Measurements from ENCODE around the gene UBE2I. TPM values are rescaled to one million over a fixed set of nuclear protein-coding genes. Genes with fewer than 3 reads are reported as not detected.

Gene UBE2I
- total RNA-seq, 1 experiment from 2014 or later = 229 TPM

- H3K36me3 Mint-ChIP-seq = peaks cover 15% of the 10 kb centered on the region
- TF ChIP-seq ZNF281 (CRISPR knock-in tag; IDR thresholded peaks at IDR 0.05) (no peak), STAT6 (CRISPR knock-in tag; conservative IDR thresholded peaks at IDR 0.05; ENCODE audit: low read depth) (no peak), IRF1 (CRISPR knock-in tag; IDR thresholded peaks at IDR 0.05) (no peak)
- ChIA-PET CTCF (no interaction called here), POLR2A (interaction anchor here (0.5 kb wide), 1 partner anchor 568 kb away, joined by 3 read pairs; no protein-coding TSS in a partner anchor)
- no peak for DNase-seq (ENCODE audit: low spot score)
- no peaks in the 10 kb centered on the region for H3K27me3 Mint-ChIP-seq (ENCODE audit: low read depth)
- no peaks in the 10 kb centered on the region for H3K4me1 Mint-ChIP-seq
- peak overlapping the region; percentile 57; the same call in 1 of the 2 replicates for H3K27ac Mint-ChIP-seq
- no peaks in the 10 kb centered on the region for H3K9me3 Mint-ChIP-seq
- no peak overlapping the region for H3K4me3 Mint-ChIP-seq
- no peak for ATAC-seq
Measured at GRCh38 chr16:1367486-1368174, 58.2 kb downstream of the UBE2I start.

- DNase-seq (ENCODE audit: low spot score) = no peak
- Mint-ChIP-seq H3K36me3 (peaks cover 2% of the 10 kb centered on the region; the same call in 1 of the 2 replicates), H3K4me1 (no peaks in the 10 kb centered on the region), H3K9me3 (no peaks in the 10 kb centered on the region), H3K4me3 (no peak overlapping the region), H3K27ac (no peak overlapping the region), H3K27me3 (ENCODE audit: low read depth) (no peaks in the 10 kb centered on the region)
- no peak for ATAC-seq
- POLR2A ChIA-PET = interaction anchor here (0.7 kb wide), 1 partner anchor 63 kb away, joined by 4 read pairs; no protein-coding TSS in a partner anchor
- CTCF ChIA-PET = interaction anchor here (0.7 to 1.0 kb wide), 2 partner anchors 9 to 21 kb away, joined by 5 to 7 read pairs; no protein-coding TSS in a partner anchor
- TF ChIP-seq IRF2 (CRISPR knock-in tag; IDR thresholded peaks at IDR 0.05; ENCODE audit: borderline replicate concordance, low read depth) (no peak), TEAD1 (CRISPR knock-in tag; IDR thresholded peaks at IDR 0.05) (no peak), GABPB1 (CRISPR knock-in tag; IDR thresholded peaks at IDR 0.05) (no peak), OVOL2 (CRISPR knock-in tag; IDR thresholded peaks at IDR 0.05; ENCODE audit: borderline replicate concordance) (no peak), ZBTB43 (CRISPR knock-in tag; IDR thresholded peaks at IDR 0.05) (no peak), E2F4 (CRISPR knock-in tag; IDR thresholded peaks at IDR 0.05; ENCODE audit: borderline replicate concordance, low read depth) (no peak), NFATC4 (CRISPR knock-in tag; IDR thresholded peaks at IDR 0.05) (no peak), ARID4B (CRISPR knock-in tag; IDR thresholded peaks at IDR 0.05; ENCODE audit: borderline replicate concordance) (no peak), ZNF532 (CRISPR knock-in tag; IDR thresholded peaks at IDR 0.05; ENCODE audit: borderline replicate concordance) (no peak)
Measured at GRCh38 chr16:1371054-1371978, 61.9 kb downstream of the UBE2I start.

All from WTC11 (cell line).